ENCODE measurements around the gene POGZ.

Gene POGZ, protein sequence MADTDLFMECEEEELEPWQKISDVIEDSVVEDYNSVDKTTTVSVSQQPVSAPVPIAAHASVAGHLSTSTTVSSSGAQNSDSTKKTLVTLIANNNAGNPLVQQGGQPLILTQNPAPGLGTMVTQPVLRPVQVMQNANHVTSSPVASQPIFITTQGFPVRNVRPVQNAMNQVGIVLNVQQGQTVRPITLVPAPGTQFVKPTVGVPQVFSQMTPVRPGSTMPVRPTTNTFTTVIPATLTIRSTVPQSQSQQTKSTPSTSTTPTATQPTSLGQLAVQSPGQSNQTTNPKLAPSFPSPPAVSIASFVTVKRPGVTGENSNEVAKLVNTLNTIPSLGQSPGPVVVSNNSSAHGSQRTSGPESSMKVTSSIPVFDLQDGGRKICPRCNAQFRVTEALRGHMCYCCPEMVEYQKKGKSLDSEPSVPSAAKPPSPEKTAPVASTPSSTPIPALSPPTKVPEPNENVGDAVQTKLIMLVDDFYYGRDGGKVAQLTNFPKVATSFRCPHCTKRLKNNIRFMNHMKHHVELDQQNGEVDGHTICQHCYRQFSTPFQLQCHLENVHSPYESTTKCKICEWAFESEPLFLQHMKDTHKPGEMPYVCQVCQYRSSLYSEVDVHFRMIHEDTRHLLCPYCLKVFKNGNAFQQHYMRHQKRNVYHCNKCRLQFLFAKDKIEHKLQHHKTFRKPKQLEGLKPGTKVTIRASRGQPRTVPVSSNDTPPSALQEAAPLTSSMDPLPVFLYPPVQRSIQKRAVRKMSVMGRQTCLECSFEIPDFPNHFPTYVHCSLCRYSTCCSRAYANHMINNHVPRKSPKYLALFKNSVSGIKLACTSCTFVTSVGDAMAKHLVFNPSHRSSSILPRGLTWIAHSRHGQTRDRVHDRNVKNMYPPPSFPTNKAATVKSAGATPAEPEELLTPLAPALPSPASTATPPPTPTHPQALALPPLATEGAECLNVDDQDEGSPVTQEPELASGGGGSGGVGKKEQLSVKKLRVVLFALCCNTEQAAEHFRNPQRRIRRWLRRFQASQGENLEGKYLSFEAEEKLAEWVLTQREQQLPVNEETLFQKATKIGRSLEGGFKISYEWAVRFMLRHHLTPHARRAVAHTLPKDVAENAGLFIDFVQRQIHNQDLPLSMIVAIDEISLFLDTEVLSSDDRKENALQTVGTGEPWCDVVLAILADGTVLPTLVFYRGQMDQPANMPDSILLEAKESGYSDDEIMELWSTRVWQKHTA (N-terminal part only)

DNA sequence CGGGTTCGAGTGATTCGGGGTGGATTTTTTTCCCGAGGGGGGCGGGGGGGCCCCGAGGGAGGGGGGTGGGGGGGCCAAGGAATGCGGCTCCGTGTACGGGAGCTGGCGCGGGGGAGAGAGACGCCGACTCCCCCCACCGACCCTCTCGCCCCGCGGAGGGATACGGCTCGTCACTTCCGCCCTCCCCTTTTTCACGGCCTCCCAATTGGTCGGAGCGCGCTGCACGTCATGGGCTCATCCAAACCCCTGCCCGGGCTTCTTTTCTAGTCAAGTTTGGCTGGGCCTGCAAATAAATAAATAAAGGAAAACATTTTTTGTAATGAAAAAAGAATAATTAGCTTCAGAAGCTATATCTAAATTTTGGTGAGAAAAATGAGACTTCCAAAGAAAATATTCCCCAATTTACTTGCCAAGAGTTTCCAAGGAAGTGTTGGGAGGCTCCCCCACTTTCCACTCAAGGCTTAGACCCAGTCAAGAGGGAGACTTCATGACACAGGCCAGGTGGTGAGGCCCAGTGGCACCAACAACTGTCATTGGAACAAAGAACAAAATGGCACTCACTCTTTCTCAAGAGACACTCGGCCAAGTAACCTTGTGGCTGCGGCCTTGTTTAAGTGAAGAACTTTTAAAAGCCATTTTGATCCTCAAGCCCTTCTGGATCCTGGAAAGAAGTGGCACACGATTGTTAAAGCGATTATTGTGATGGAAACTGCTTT lies at the start of gene POGZ:
Gene POGZ, minus strand, starts transcription at position 164 of the 716 bp plus-strand sequence. CDS start 17,290 bp downstream, outside the sequence.
- peak; percentile 93 for DNase-seq

DNA sequence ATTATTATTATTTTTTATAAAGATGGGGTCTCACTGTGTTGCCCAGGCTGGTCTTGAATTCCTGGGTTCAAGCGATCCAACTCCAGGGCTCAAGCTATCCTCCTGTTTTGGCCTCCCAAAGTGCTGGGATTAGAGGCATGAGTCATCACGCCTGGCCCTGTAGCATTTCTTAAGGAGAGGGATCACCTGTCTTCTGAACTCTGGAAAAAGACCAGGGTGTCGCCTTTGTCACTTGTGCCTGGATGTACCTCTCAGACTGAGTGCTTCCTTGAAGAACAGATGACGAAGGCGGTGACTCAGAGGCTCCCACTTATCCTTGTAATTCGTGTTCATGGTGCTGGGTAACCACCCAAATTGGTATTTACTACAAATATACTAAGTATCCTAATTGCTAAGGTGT lies 49.5 kb upstream of the POGZ start:
- no peak for DNase-seq

DNA sequence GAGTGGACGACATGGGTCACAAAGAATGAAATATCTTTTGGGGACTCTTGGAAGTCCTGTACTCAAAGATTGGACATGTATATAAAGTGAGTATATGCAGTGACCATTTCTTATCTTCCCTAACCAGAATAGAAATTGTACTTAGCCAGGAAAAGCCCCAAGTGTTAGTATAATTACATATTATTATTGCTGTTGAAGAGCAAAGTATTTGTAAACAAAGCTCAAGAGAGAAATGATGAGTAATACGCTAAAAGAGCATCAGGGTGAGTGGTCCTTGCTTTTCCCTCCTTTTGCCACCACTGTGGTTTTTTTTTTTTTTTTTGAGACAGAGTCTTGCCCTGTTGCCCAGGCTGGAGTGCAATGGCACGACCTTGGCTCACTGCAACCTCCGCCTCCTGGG lies 45.5 kb upstream of the POGZ start:
- DNase-seq = no peak

DNA sequence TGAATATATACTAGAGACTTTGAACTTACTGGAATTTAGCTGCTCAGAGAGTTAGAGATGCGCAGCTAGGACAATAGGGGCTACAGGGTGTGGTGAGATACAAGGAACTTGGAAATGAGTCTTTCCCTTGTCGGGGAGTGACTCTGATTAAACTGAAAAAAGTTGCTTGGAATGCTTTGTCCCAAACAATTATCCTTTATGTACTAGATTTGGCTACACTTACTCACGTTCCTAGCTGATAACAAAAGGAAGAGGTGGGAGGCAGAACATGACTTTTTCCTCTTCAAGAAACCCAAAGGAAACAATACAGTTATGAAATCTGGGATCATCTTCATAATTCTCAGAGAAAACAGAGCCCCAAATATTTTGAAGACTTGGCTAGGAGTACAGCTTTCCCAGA lies 45.0 kb upstream of the POGZ start:
- DNase-seq = no peak

DNA sequence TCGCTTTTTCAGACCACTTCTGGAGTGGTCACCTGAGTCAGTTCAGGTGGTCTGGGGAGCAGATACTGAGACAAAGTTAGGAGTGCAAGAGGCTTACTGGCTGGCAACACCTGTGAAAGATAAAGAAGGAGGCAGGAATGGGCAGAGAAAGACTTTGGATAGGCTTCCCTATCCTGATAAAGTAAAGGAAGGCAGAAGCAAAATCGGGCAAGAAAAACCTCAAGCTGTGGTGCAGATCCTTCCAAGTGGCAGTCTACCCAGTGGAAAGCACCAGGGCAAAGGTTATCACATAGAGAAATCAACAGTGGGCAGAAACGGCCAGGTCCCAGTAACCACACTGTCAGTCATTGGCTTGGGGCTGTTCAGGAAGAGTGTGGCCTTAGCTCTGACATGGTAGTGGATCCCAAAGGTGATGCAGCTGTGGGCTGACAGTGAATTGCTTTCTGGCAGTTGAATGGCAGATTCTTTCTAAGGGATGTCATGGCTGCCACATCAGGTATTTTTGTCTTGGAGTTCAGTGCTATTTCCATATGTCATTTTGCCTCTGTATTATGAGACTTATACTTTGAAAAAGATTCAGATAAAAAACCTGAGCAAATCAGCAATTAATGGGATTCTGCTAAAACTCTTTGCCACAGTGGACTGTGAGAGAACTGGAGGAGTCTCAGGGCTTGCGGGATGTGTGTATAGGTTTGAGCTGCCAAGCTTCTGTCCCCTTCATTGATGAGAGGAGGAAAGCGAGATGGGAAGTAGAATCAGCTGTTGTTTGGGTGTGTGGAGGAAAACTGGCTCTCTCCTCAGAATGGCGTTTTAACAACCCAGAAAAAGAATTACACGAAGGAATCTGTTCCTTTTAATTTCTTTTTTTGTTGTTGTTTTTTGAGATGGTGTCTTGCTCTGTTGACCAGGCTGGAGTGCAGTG lies 43.8 kb upstream of the POGZ start:
- no peak for DNase-seq

DNA sequence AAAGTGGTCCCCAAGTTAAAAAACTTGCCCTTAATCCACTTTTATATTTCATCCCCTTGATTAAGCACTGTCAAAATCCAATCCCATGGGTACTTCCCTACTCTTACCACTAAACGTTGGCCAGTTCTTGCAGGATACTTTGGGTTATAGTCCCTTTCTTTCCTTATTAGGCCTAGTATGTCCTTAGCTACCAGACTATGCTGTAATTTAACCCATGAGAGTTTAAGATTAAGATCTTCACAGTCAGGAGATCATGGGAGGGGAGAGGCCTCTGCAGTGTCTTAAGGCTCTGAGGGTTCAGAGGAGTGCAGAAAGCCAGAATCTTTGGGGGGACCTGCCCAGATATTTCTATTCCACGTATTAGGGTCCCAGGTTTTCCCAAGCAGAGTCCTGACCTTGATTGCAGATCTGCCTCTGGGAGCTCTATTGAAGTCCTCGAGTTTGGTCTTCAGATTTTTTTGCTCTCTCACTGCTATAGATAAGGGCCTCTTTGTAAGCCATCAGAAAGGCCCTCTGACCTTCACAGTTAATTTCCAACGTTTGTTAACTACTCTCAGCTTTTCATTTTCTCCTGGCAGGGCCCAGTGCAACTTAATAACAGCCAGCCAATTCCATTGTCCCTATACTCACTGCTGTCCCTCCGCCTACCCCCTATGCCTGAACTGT lies 42.9 kb upstream of the POGZ start:
- no peak for DNase-seq

DNA sequence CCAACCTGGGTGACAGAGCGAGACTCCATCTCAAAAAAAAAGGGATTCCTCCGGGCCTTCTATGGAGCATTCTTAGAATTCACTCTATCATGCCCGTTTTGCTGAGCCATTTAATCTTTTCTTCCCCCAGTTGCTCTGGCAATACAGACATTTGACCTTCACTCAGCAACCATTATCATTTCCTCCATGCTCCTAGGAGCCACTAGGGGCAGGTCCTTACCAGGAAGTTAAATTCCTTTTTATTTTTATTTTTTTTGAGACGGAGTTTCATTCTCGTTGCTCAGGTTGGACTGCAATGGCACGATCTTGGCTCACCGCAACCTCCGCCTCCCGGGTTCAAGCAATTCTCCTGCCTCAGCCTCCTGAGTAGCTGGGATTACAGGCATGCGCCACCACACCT lies 42.2 kb upstream of the POGZ start:
- DNase-seq = no peak

DNA sequence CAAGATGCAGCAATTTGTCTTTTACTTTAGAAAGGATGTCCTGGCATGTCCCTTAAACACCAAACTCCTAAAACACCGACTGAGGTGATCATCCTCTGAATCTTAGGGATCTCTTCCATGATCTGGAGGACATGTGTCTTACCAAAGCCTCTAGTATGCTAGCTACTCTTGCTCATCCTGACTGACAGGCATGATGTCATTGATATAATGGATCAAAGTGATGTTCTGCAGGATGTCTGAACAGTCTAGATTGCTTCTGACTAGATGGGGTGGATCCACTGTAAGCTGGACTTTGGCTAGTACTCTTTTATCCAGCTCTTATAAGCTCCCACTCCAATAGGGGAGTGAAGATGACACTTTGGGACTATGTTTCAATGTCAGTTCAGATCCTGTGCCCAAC lies 40.6 kb upstream of the POGZ start:
- no peak for DNase-seq

DNA sequence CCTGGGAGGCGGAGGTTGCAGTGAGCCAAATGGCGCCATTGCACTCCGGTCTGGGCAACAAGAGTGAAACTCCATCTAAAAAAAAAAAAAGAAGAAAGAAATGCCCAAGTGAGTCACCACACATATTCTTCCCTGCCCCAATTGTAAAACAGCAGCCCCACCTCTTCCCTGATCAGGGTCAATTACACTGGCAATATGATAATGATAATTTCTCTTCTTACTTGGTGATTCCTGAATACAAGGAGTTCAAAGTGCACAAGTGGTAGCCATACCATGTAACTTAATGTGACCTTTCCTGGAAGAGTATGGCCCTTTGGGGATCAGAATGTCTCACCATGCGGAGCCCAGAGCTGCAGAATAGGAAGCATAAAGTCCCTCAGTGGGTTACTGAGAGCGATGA lies 40.1 kb upstream of the POGZ start:
- DNase-seq = no peak

DNA sequence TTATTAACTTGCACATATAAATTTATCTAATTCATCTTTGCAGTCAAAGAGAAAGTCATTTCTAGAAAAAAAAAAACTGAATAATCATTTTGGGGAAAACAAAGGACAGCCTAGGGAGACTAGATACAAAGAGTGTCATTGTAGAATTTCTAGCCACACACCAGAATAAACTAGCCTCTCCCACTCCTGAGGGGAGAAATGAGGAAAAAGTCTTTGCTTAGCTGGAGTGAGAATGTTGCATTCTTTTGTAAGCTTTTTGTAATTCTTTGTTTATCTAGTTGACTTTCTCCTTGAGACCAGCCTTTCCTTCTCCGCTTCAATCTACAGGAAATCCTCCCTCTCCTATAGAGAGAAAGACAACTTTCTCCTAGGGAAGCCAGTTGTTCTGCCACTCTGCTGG lies 36.0 kb upstream of the POGZ start:
- DNase-seq = no peak

DNA sequence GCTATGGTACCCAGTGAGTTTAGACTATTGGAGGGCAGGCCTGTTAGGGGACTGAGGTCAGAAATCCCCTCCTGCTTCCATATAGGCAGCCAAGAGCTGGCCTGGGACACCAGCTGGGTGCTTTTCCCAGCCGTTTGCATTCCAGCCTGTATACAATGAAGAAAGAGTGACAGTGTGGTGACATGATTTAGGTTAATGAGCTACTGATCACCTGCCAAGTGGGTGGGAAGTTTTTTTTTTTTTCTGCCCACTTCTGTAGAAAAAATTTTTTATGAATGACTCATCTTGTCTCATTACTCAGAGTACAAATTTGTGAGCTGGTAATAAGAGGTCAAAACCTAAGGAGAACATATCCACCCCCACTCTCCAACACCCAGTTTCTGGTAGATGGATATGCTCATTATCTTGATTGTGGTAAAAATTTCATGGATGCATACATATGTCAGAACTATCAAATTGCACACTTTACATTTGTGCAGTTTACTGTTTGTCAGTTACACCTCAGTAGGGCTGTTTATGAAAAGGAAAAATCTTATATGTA lies 35.5 kb upstream of the POGZ start:
- DNase-seq = peak; percentile 33

DNA sequence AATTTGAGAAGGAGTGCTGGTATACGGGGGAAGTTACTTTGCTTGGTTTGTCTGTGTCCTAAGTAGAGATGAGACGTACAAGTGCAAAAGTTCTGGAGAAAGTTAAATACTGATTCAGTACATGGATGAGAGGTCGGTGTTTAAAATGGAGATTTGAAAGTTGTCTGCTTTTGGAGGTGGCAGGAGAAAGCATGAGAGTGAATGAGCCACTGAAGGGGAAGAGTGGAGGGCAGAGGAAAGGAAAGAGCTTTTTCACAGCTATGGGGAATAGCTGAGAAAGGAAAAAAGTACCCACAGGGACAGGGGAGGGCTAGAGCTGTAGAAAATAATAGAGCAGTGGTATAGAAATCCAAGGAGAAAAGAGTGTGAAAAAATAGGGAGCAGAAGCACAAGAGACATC lies 33.7 kb upstream of the POGZ start:
- no peak for DNase-seq

DNA sequence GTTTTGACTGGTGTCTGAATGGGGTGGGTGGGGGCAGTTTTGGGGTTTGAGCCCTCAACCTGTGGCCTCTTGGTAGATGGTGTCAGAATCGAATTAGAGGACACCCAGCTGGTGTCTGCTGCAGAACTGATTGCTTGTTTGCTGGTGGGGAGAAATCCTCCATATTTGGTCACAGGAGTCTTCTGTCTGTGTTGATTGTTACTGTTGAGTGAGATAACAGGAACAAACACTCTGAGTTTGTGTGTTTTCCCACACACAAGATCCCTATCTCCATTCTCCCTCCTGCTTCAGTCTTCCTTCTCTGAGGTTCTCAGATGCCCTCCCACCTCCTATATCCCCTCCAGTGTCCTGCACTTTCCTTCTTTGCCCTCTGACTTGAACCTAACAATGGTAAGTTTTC lies 32.8 kb upstream of the POGZ start:
- no peak for DNase-seq

DNA sequence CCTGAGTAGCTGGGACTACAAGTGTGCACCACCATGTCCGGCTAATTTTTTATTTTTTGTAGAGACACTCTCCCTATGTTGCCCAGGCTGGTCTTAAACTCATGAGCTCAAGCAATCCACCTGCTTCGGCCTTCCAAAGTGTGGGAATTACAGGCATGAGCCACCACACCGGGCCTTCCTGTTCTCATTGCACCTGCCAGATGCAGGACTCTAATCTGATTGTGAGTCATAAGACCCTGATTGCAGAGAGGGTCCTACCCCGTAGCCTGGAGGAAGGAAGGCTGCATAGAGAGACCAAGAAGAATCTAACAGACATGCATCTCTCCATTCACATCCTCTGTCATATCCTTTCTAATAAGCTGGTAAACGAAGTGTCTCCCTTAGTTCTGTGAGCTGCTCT lies 32.3 kb upstream of the POGZ start:
- no peak for DNase-seq

DNA sequence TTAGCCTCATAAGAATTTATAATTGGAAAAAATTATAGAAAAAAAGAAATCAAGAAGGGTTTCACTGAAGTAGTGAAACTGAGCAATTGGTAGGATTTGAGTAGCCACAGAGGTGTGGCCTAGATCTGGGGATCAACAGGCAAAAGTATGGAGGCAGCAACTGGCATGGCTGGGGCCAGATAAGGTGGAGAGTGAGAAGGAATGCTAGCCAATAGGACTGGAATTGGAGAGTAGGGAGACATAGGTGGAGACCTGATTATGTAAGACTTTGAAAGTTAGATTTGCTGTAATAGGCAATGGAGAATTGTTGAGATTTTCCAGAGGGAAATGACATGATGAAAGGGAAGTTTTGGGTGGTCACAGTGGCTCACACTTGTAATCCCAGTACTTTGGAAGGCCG lies 27.3 kb upstream of the POGZ start:
- DNase-seq = no peak

DNA sequence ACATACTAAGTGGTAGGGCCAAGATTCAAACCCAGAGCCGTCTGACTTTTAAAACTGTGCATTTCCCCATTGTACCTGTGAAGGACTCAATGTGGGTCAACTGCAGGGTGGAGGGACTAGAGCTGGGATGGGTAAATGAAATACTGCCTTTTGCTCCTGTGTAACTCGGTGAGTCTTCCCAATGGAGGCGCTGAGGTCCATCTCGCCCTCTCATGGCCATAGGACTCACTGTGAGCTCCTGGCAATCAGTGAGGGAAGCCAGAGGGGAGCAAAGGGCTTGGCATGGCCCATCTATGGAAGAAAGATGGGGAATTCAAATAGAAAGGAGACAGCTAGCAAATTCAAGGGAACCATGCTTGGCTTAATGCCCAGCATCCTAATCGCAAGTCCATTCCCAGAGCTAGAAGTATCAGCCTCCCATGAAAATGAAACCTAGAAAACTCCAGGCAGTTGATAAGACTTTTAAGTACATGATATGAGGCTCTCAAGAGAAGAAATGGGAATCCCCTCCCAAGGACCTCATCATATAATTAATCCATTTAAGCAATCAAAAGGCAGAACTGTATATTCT lies 26.5 kb upstream of the POGZ start:
- DNase-seq = no peak

DNA sequence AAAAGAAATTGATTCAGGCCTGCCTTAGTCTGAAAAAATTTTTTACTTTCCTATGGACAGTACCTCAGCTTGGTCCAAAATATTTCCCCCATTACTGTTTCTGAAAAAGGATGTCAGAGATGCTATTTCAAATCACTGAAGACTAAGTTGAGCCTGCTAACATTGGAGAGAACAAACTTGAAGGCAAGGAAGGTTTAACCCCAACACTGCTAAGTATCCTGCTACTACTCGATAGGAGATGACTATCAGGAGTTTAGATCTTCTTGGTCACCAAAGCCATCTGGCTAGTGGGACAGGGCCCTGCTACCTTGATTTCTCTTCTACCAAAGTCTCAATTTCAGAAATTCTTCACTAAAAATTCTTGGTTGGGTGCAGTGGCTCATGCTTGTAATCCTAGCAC lies 22.7 kb upstream of the POGZ start:
- DNase-seq = no peak

DNA sequence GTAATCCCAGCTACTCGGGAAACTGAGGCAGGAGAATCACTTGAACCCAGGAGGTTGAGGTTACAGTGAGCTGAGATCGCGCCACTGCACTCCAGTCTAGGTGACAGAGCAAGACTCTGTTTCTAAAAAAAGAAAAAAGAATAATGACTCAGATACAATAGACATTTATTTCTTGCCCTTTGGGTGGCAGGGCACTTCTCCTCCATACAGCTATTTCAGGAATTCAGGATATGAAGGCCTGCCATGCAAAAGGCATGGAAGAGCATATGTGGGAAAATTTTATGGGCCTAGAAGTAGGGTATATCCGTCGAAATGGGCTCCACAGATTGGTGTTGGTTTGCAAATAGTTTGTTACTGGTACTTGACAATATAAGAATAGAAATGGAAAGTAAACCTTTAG lies 20.2 kb upstream of the POGZ start:
- DNase-seq = no peak

DNA sequence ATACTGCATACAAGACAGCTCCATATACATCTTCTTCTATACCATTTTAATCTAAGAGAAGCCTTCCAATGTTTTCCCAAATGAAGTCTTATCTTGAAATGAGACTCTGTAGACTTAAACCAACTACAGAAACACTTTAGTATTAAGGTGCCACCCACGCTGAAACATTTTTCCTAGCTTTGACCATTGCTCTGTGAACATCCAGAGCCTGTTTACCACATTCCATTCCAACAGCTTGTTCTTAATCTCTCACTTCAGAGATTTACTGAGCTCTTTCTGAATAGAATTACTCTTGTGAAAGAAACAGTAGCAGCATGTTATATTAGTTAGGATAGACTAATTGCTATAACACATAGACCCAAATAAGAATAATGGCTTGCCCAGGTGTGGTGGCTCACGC lies 19.6 kb upstream of the POGZ start:
- DNase-seq = no peak

DNA sequence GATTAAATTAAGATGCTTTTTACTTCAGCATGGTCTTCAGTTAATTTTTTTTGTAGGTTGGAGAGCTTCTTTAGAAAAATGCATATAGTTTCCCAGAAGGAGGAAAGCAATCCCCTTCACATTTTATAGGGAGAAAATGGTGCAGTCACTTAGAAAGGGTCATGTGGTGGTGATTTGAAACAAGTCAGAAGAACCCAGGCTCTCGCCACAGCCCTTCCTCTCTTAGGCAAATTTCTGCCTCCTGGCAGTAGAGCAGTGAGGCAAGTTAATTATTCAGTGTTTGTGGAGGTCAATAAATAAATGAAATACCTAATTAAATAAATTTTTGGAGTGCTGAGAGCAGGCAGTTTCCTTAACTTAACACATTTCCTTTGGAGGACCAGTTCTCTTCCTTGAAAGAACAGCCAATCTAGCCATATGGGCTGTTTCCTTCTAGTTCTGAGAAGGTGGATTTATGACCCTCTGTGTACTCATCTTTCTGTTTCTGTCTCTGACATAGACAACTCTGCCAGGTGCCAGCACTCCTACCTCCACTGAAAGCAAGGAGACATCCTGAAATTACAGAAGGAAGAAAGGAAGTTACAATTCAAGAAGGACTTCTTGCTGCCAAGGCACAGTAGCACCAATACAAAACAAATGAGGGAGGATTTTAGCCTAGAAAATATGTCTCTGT lies 19.0 kb upstream of the POGZ start:
- no peak for DNase-seq
